CD14-positive monocyte (primary cell): Measurements from ENCODE around the gene FAF1. TPM values are rescaled to one million over a fixed set of nuclear protein-coding genes. Genes with fewer than 3 reads are reported as not detected.

Experiments
- DNase-seq, 3 donors: peaks; one replicate each; pipeline ENCODE4 v3.0.0-alpha.2; 2011 to 2022
- H2AFZ ChIP-seq: 2 replicates; pipeline ENCODE4 v1.6.0; 2012; ENCODE audit warnings: mild to moderate bottlenecking, low read depth, low read length, inconsistent platforms; ENCODE audit not compliant: insufficient read depth, poor library complexity, severe bottlenecking
- H3K27ac ChIP-seq, 2 donors: 1 replicate in 1 of 2; 2 replicates in 1 of 2; pipeline ENCODE4 v1.5.1; 2012 to 2013; ENCODE audit warnings: low read length in 2 of 2, control low read depth in 1 of 2, inconsistent platforms in 1 of 2, low read depth in 1 of 2, mild to moderate bottlenecking in 1 of 2
- H3K27me3 ChIP-seq, 2 donors: one replicate each; pipeline versions ENCODE4 v1.6.0 to v1.6.1; 2011 to 2013; ENCODE audit warnings: low read length in 2 of 2; ENCODE audit not compliant: control insufficient read depth in 2 of 2, insufficient read depth in 2 of 2
- H3K36me3 ChIP-seq, 2 donors: replicated peaks in 1 of 2; 1 replicate in 1 of 2; 2 replicates in 1 of 2; pipeline versions ENCODE4 v1.5.1 to v1.6.1; 2012 to 2013; ENCODE audit warnings: low read length in 2 of 2, control low read depth in 1 of 2, inconsistent platforms in 1 of 2, mild to moderate bottlenecking in 1 of 2; ENCODE audit not compliant: insufficient read depth in 2 of 2, control insufficient read depth in 1 of 2
- H3K4me1 ChIP-seq, 2 donors: 1 replicate in 1 of 2; 2 replicates in 1 of 2; pipeline versions ENCODE4 v1.5.1 to v1.6.1; 2012 to 2013; ENCODE audit warnings: low read length in 2 of 2, control low read depth in 1 of 2, inconsistent platforms in 1 of 2, mild to moderate bottlenecking in 1 of 2, moderate library complexity in 1 of 2; ENCODE audit not compliant: insufficient read depth in 2 of 2, control insufficient read depth in 1 of 2
- H3K4me2 ChIP-seq: replicated peaks from 2 replicates; pipeline ENCODE3; 2012; ENCODE audit warnings: low read length, moderate library complexity, mild to moderate bottlenecking; ENCODE audit not compliant: poor library complexity, severe bottlenecking; ENCODE audit errors: extremely low read depth
- H3K4me3 ChIP-seq, 3 experiments: fragments of 200-600 bp in 1 of 3; sonication (generic) in 1 of 3; replicated peaks in 1 of 3; 1 replicate in 2 of 3; 2 replicates in 1 of 3; pipeline ENCODE4 v1.5.1; 2011 to 2013; ENCODE audit warnings: low read length in 3 of 3, mild to moderate bottlenecking in 3 of 3, control low read depth in 2 of 3, low read depth in 2 of 3, inconsistent platforms in 1 of 3, moderate library complexity in 1 of 3
- H3K79me2 ChIP-seq: 2 replicates; pipeline ENCODE4 v1.6.0; 2012; ENCODE audit warnings: mild to moderate bottlenecking, control low read depth, inconsistent platforms, low read length, moderate library complexity; ENCODE audit not compliant: insufficient read depth
- H3K9ac ChIP-seq: 2 replicates; pipeline ENCODE4 v1.6.0; 2017; ENCODE audit warnings: low read length, mild to moderate bottlenecking; ENCODE audit not compliant: insufficient read depth, poor library complexity, severe bottlenecking
- H3K9me3 ChIP-seq, 2 donors: replicated peaks in 1 of 2; 1 replicate in 1 of 2; 2 replicates in 1 of 2; pipeline versions ENCODE4 v1.5.1 to v1.6.1; 2012 to 2013; ENCODE audit warnings: low read length in 2 of 2, control low read depth in 1 of 2; ENCODE audit not compliant: control insufficient read depth in 1 of 2, insufficient read depth in 1 of 2
- H4K20me1 ChIP-seq: 2 replicates; pipeline ENCODE4 v1.6.0; 2012; ENCODE audit warnings: mild to moderate bottlenecking, low read length, control low read depth, moderate library complexity; ENCODE audit not compliant: insufficient read depth
- H3K27ac Mint-ChIP-seq, 7 donors: one replicate each; pipeline ENCODE4 v1.8.0; 2020; ENCODE audit warnings: mild to moderate bottlenecking in 7 of 7, mixed read lengths in 7 of 7, moderate library complexity in 6 of 7, inconsistent platforms in 2 of 7
- H3K27me3 Mint-ChIP-seq, 3 donors: one replicate each; pipeline ENCODE4 v1.8.0; 2021 to 2022; ENCODE audit warnings: low read depth in 3 of 3, mild to moderate bottlenecking in 3 of 3, mixed read lengths in 3 of 3, moderate library complexity in 3 of 3, inconsistent platforms in 1 of 3
- H3K36me3 Mint-ChIP-seq, 2 donors: one replicate each; pipeline ENCODE4 v1.8.0; 2020; ENCODE audit warnings: mixed read lengths in 2 of 2, inconsistent platforms in 1 of 2, mild to moderate bottlenecking in 1 of 2
- H3K4me1 Mint-ChIP-seq: one replicate; pipeline ENCODE4 v1.8.0; 2020; ENCODE audit warnings: mild to moderate bottlenecking, mixed read lengths
- H3K4me3 Mint-ChIP-seq, 2 donors: one replicate each; pipeline ENCODE4 v1.8.0; 2020; ENCODE audit warnings: mild to moderate bottlenecking in 2 of 2, mixed read lengths in 2 of 2, moderate library complexity in 1 of 2
- H3K9me3 Mint-ChIP-seq, 7 donors: one replicate each; pipeline ENCODE4 v1.8.0; 2020 to 2022; ENCODE audit warnings: mixed read lengths in 7 of 7, mild to moderate bottlenecking in 6 of 7, moderate library complexity in 6 of 7, inconsistent platforms in 2 of 7
- CTCF ChIP-seq: fragments of 200-600 bp; IDR thresholded peaks from one replicate; pipeline ENCODE4 v1.8.0; 2022; ENCODE audit warnings: antibody characterized with exemption, mild to moderate bottlenecking
- WGBS: methylation state at CpG from one replicate; pipeline ENCODE4 v1.1.5; 2013; ENCODE audit warnings: missing lambda C conversion rate; ENCODE audit not compliant: insufficient coverage; 5-methylcytosine and 5-hydroxymethylcytosine counted together
- intact Hi-C, 2 donors: fragments of 100-400 bp; cut with micrococcal nuclease; formaldehyde crosslinking; loops; one replicate each; pipeline versions ENCODE4 v1.15.0 to v1.15.1; 2023
- polyA plus RNA-seq, 3 donors: library from polyadenylated mRNA; depleted of rRNA in 1 of 3; unstranded in 2 of 3; stranded (reverse) in 1 of 3; fragments of 300-500 nt in 2 of 3; fragments of >200 nt in 1 of 3; fragmentation: Illumina TruSeq in 2 of 3; gene quantifications; 1 replicate in 2 of 3; 2 replicates in 1 of 3; pipeline ENCODE4 v1.2.3, GENCODE V29; 2012 to 2021

Gene FAF1
- polyA plus RNA-seq, 3 donors = 11.4 to 29.6 (median 16.9) TPM

- Histone ChIP-seq H2AFZ (no peak overlapping the region), H3K9me3 (peaks cover 0 to 6% of the 10 kb centered on the region in 2 donors), H3K4me2 (no peak overlapping the region), H3K4me1 (no peaks in the 10 kb centered on the region), H3K27ac (no peak overlapping the region), H3K79me2 (peaks cover 4% of the 10 kb centered on the region), H3K9ac (no peak overlapping the region), H3K27me3 (no peaks in the 10 kb centered on the region), H3K36me3 (no peaks in the 10 kb centered on the region), H3K4me3 (no peak overlapping the region), H4K20me1 (peaks cover 5% of the 10 kb centered on the region)
- no peak for TF ChIP-seq CTCF
- Mint-ChIP-seq H3K9me3 (peaks cover 0 to 10% (median 4%) of the 10 kb centered on the region in 7 donors), H3K36me3 (peaks cover 3% of the 10 kb centered on the region in 2 donors), H3K27ac (no peak overlapping the region), H3K4me3 (no peak overlapping the region), H3K4me1 (no peaks in the 10 kb centered on the region), H3K27me3 (no peaks in the 10 kb centered on the region)
- DNase-seq = no peak
- no CpG with 5 or more reads among the region's 3 CpGs for WGBS
- intact Hi-C loops = no loop called here
These were observed 137.9 kb downstream of the FAF1 start for GRCh38 chr1:50822035-50822776.

DNA sequence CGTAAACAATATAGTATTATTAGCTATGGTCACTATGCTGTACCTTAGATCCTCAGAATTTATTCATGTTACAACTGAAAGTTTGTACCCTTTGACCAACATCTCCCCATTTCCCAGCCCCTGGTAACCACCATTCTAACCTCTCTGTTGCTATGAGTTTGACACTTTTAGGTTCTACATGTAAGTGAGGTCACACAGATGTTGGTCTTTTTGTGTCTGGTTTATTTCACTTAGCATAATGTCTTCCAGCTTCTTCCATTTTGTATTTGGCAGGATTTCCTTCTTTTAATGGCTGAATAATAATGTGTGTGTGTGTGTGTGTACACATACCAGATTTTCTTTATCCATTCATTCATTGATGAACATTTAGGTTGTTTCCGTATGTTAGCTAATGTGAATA lies 139.5 kb downstream of the FAF1 start:
- Histone ChIP-seq H3K9ac (no peak overlapping the region), H3K36me3 (no peaks in the 10 kb centered on the region), H3K9me3 (peaks cover 0 to 7% of the 10 kb centered on the region in 2 donors), H4K20me1 (peaks cover 5% of the 10 kb centered on the region), H3K4me2 (no peak overlapping the region), H3K79me2 (peaks cover 7% of the 10 kb centered on the region), H3K27me3 (no peaks in the 10 kb centered on the region), H3K4me1 (no peaks in the 10 kb centered on the region), H3K27ac (no peak overlapping the region), H2AFZ (no peak overlapping the region), H3K4me3 (no peak overlapping the region)
- WGBS = no CpG with 5 or more reads among the region's 2 CpGs
- no peak for DNase-seq
- no peaks in the 10 kb centered on the region for H3K27me3 Mint-ChIP-seq
- H3K9me3 Mint-ChIP-seq = peaks cover 0 to 14% (median 9%) of the 10 kb centered on the region in 7 donors
- intact Hi-C loops = no loop called here
- peaks cover 3 to 5% of the 10 kb centered on the region in 2 donors for H3K36me3 Mint-ChIP-seq
- no peak overlapping the region for H3K27ac Mint-ChIP-seq
- TF ChIP-seq CTCF = no peak
- H3K4me3 Mint-ChIP-seq = no peak overlapping the region
- no peaks in the 10 kb centered on the region for H3K4me1 Mint-ChIP-seq
